ENCODE results near the gene TSR1. TPM values are rescaled to one million over a fixed set of nuclear protein-coding genes. Genes with fewer than 3 reads are reported as not detected.
"Not testable (repeated sequence)": the region's sequence is repeated elsewhere in the genome, so short reads cannot be mapped to it uniquely, and the experiment has no call there.

TSR1 gene
- polyA plus RNA-seq, 3 donors = 8.1 to 10.8 (median 9.3) TPM

DNA sequence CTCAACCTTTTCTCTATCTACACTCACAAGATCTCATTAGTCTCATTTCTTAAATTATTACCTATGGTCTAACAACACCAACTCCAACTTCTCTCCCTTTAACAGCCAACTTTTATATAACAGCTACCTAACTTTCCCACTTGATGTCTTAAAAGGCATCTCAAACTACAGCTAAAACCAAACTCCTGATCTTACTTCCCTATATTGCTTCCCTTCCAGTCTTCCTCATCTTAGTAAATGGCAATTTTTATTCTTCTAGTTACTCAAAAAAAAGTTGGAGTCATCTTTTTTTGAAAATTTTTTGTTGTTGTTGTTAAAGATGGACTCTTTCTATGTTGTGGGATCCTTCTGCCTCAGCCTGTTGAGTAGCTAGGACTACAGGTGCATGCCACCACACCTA is 17.2 kb downstream of the TSR1 start:
- Histone ChIP-seq H3K9ac (ENCODE audit: insufficient read depth, low read length, poor library complexity, severe bottlenecking) (no peak overlapping the region), H3K4me3 (replicated peaks in 1 of 3; ENCODE audit: low read depth in 2 of 3, low read length in 3 of 3) (no peak overlapping the region), H3K36me3 (replicated peaks in 1 of 2; ENCODE audit: control insufficient read depth in 1 of 2, insufficient read depth in 2 of 2, low read length in 2 of 2) (peaks cover 19 to 32% of the 10 kb centered on the region in 2 donors), H4K20me1 (ENCODE audit: insufficient read depth, low read length) (no peaks in the 10 kb centered on the region), H2AFZ (ENCODE audit: insufficient read depth, low read depth, low read length, poor library complexity, severe bottlenecking) (no peak overlapping the region), H3K4me2 (replicated peaks; ENCODE audit: extremely low read depth, low read length, poor library complexity, severe bottlenecking) (no peak overlapping the region), H3K9me3 (replicated peaks in 1 of 2; ENCODE audit: control insufficient read depth in 1 of 2, insufficient read depth in 1 of 2, low read length in 2 of 2) (no peaks in the 10 kb centered on the region), H3K79me2 (ENCODE audit: insufficient read depth, low read length) (no peaks in the 10 kb centered on the region), H3K27ac (ENCODE audit: low read depth in 1 of 2, low read length in 2 of 2) (no peak overlapping the region), H3K4me1 (ENCODE audit: control insufficient read depth in 1 of 2, insufficient read depth in 2 of 2, low read length in 2 of 2) (no peaks in the 10 kb centered on the region), H3K27me3 (ENCODE audit: control insufficient read depth in 2 of 2, insufficient read depth in 2 of 2, low read length in 2 of 2) (no peaks in the 10 kb centered on the region)
- H3K27ac Mint-ChIP-seq = peak overlapping the region in 1 of 7 donors; percentile 0
- H3K9me3 Mint-ChIP-seq = no peaks in the 10 kb centered on the region
- peaks cover 26 to 38% of the 10 kb centered on the region in 2 donors for H3K36me3 Mint-ChIP-seq
- peaks cover 8% of the 10 kb centered on the region for H3K4me1 Mint-ChIP-seq
- intact Hi-C loops (cut with micrococcal nuclease) = no loop called here
- H3K4me3 Mint-ChIP-seq = no peak overlapping the region
- DNase-seq = no peak
- TF ChIP-seq, protein P1, sequence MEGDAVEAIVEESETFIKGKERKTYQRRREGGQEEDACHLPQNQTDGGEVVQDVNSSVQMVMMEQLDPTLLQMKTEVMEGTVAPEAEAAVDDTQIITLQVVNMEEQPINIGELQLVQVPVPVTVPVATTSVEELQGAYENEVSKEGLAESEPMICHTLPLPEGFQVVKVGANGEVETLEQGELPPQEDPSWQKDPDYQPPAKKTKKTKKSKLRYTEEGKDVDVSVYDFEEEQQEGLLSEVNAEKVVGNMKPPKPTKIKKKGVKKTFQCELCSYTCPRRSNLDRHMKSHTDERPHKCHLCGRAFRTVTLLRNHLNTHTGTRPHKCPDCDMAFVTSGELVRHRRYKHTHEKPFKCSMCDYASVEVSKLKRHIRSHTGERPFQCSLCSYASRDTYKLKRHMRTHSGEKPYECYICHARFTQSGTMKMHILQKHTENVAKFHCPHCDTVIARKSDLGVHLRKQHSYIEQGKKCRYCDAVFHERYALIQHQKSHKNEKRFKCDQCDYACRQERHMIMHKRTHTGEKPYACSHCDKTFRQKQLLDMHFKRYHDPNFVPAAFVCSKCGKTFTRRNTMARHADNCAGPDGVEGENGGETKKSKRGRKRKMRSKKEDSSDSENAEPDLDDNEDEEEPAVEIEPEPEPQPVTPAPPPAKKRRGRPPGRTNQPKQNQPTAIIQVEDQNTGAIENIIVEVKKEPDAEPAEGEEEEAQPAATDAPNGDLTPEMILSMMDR (IDR thresholded peaks at IDR 0.05) = no peak
- H3K27me3 Mint-ChIP-seq (ENCODE audit: low read depth in 3 of 3) = no peaks in the 10 kb centered on the region

DNA sequence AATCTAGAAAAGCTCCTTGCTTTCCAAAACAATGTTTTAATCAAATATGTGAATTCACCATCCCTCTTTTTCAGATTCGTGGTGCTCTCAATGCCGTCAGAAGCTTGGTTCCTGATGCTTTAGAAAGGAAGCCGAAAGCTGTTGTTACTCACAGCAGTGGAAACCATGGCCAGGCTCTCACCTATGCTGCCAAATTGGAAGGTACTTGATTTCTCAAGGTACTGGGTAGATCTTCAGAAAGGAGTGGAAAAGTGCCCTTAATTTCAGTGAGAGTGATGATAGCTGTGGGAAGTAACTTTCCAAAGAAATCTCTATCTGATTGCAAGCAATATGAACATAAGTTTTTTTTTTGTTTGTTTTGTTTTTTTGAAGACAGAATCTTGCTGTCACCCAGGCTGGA is 18.5 kb downstream of the TSR1 start:
- no peak overlapping the region for H3K4me2 ChIP-seq (replicated peaks; ENCODE audit: extremely low read depth, low read length, poor library complexity, severe bottlenecking)
- peaks cover 7 to 20% of the 10 kb centered on the region in 2 donors for H3K36me3 ChIP-seq (replicated peaks in 1 of 2; ENCODE audit: control insufficient read depth in 1 of 2, insufficient read depth in 2 of 2, low read length in 2 of 2)
- Mint-ChIP-seq H3K4me3 (no peak overlapping the region), H3K36me3 (peaks cover 13 to 25% of the 10 kb centered on the region in 2 donors), H3K9me3 (no peaks in the 10 kb centered on the region), H3K27ac (no peak overlapping the region), H3K4me1 (peaks cover 8% of the 10 kb centered on the region), H3K27me3 (ENCODE audit: low read depth in 3 of 3) (no peaks in the 10 kb centered on the region)
- no peaks in the 10 kb centered on the region for H3K79me2 ChIP-seq (ENCODE audit: insufficient read depth, low read length)
- H3K4me3 ChIP-seq (replicated peaks in 1 of 3; ENCODE audit: low read depth in 2 of 3, low read length in 3 of 3) = no peak overlapping the region
- TF ChIP-seq, protein P1 (IDR thresholded peaks at IDR 0.05) = no peak
- H3K4me1 ChIP-seq (ENCODE audit: control insufficient read depth in 1 of 2, insufficient read depth in 2 of 2, low read length in 2 of 2) = no peaks in the 10 kb centered on the region
- DNase-seq = no peak
- no peaks in the 10 kb centered on the region for H4K20me1 ChIP-seq (ENCODE audit: insufficient read depth, low read length)
- intact Hi-C loops (cut with micrococcal nuclease) = no loop called here
- H3K9me3 ChIP-seq (replicated peaks in 1 of 2; ENCODE audit: control insufficient read depth in 1 of 2, insufficient read depth in 1 of 2, low read length in 2 of 2) = no peaks in the 10 kb centered on the region
- 97% methylated on average over 3 of the region's 3 CpGs for WGBS (ENCODE audit: insufficient coverage)
- no peak overlapping the region for H2AFZ ChIP-seq (ENCODE audit: insufficient read depth, low read depth, low read length, poor library complexity, severe bottlenecking)
- no peaks in the 10 kb centered on the region for H3K27me3 ChIP-seq (ENCODE audit: control insufficient read depth in 2 of 2, insufficient read depth in 2 of 2, low read length in 2 of 2)
- H3K9ac ChIP-seq (ENCODE audit: insufficient read depth, low read length, poor library complexity, severe bottlenecking) = no peak overlapping the region
- no peak overlapping the region for H3K27ac ChIP-seq (ENCODE audit: low read depth in 1 of 2, low read length in 2 of 2)

DNA sequence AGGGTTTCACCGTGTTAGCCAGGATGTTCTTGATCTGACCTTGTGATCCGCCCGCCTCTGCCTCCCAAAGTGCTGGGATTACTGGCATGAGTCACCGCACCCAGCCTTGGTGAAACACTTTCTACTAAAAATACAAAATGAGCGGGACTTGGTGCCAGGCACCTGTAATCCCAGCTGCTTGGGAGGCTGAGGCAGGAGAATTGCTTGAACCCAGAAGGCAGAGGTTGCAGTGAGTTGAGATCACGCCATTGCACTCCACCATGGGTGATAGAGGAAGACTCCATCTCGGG is 19.4 kb downstream of the TSR1 start:
- H3K9ac ChIP-seq (ENCODE audit: insufficient read depth, low read length, poor library complexity, severe bottlenecking); H3K9me3 ChIP-seq (replicated peaks in 1 of 2; ENCODE audit: control insufficient read depth in 1 of 2, insufficient read depth in 1 of 2, low read length in 2 of 2); H3K27me3 Mint-ChIP-seq (ENCODE audit: low read depth in 3 of 3); H4K20me1 ChIP-seq (ENCODE audit: insufficient read depth, low read length); H3K27ac Mint-ChIP-seq; H3K79me2 ChIP-seq (ENCODE audit: insufficient read depth, low read length); H3K4me2 ChIP-seq (replicated peaks; ENCODE audit: extremely low read depth, low read length, poor library complexity, severe bottlenecking); H3K4me1 Mint-ChIP-seq; DNase-seq; H3K27ac ChIP-seq (ENCODE audit: low read depth in 1 of 2, low read length in 2 of 2); H3K4me3 Mint-ChIP-seq; H3K4me3 ChIP-seq (replicated peaks in 1 of 3; ENCODE audit: low read depth in 2 of 3, low read length in 3 of 3); H3K27me3 ChIP-seq (ENCODE audit: control insufficient read depth in 2 of 2, insufficient read depth in 2 of 2, low read length in 2 of 2); H2AFZ ChIP-seq (ENCODE audit: insufficient read depth, low read depth, low read length, poor library complexity, severe bottlenecking); H3K4me1 ChIP-seq (ENCODE audit: control insufficient read depth in 1 of 2, insufficient read depth in 2 of 2, low read length in 2 of 2); H3K9me3 Mint-ChIP-seq; intact Hi-C loops (cut with micrococcal nuclease): not testable (repeated sequence)
- WGBS (ENCODE audit: insufficient coverage) = 100% methylated on average over 2 of the region's 7 CpGs
- H3K36me3 ChIP-seq (replicated peaks in 1 of 2; ENCODE audit: control insufficient read depth in 1 of 2, insufficient read depth in 2 of 2, low read length in 2 of 2) = peaks cover 3 to 11% of the 10 kb centered on the region in 2 donors
- peaks cover 7 to 17% of the 10 kb centered on the region in 2 donors for H3K36me3 Mint-ChIP-seq

Measured in CD14-positive monocyte (primary cell).